Glomerular endothelial cell (primary cell): ENCODE results near the gene CPT1C. TPM values are rescaled to one million over a fixed set of nuclear protein-coding genes. Genes with fewer than 3 reads are reported as not detected.

Experiments used
- DNase-seq: peaks from one replicate; pipeline ENCODE4 v3.0.0-alpha.2; 2011; ENCODE audit warnings: low read depth, low spot score; ENCODE audit errors: extremely low read depth
- total RNA-seq: library from RNA; depleted of rRNA; stranded (reverse); fragments of >200 nt; gene quantifications from 2 replicates; pipeline ENCODE4 v1.2.3, GENCODE V29; 2015

Gene CPT1C
- total RNA-seq, 1 donor from 2014 or later = 28.4 TPM

DNA sequence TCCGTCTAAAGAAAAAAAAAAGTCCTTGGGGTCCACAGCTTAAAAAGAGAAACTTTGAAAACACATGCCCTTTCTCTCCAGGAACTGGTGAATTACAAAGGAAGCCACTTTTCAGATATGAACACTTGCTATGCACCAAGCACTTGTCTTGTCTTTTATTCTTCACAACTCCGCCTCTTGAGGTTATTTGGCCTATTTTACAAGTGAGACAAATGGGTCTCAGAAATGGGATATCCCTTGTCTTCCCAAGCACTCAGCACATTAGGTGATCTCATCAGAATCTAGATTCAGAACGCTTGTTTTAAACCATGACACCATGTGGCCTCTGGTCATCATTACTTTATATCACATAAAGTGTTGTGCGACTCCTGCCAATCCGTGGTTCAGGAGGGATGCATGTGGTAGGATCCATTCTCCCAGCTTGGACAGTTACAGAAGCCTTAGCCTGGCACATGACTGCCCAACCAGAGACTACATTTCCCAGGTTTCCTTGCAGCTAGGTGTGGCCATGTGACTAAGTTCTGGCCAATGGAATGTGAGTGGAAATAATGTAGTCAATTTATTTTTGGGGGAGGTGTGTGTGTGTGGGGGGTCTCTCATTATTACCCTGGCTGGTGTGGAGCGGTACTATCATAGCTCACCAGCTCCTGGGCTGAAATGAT is 58.3 kb downstream of the CPT1C start:
- DNase-seq = no peak

DNA sequence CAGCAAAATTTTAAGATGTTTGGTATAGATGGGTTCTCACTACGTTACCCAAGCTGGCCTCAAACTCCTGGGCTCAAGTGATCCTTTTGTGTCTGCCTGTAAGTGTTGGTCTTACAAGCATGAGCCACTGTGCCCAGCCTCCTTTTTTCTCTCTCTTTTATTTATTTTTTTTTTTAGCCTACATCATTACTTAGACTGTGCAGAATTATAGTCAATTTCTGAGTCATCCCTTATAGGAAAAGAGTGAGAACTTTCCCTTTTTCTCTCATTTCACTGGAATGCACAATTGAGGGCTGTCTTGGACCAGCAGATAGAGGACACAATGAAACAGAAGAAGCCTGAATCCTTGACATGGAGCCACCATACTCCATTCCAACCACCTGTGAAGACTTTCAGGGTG is 58.9 kb downstream of the CPT1C start:
- DNase-seq = no peak

DNA sequence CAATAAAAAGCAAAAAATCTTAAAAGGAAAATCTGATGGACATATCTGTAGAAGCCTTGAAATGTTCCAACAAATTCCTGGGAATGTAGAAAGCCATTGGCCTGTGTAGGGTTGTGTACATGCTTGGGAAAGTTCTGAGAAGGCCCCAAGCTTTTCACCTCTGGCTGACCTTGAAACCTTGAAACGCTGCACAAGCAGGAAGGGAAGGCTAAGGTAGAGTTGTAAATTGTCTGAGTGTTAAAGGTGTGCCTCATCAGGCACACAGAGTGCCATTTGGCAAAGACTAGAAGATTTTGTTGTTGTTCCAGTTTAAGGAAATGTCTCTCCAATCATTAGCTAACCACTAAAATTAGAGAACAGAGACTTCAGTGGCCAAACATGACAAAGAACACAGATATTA is 61.8 kb downstream of the CPT1C start:
- DNase-seq = no peak

DNA sequence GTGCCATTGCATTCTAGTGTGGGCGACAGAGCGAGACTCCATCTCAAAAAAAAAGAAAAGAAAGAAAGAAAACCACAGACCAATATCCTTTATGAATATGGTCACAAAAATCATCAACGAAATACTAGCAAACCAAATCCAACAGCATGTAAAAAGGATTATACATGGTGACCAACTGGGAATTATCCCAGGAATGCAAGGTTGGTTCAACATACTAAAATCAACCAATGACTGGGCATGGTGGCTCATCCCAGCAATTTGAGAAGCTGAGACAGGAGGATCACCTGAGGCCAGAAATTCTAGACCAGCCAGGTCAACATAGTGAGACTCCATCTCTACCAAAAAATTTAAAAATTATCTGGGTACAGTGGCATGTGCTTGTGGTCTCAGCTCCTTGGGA is 65.0 kb downstream of the CPT1C start:
- no peak for DNase-seq

DNA sequence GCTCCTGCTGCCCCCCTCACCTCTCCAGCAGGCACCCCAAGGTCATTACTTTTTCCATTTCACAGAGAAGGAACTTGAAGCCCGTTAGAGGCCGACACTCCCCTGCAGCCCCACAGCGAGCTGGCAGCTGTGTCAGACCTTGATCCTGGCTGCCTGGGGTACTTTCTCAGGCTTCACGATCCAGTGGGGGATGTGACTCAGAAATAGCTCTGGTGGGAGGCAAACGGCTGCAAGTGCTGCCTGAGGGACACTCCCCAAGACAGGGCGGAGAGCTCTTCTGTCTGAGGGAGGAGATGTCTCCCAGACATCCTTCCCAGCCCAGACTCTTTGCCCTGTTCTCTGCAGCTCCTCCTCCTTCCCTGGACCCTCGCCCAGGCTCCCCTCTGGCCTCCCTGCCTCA is 67.4 kb downstream of the CPT1C start:
- DNase-seq = no peak

DNA sequence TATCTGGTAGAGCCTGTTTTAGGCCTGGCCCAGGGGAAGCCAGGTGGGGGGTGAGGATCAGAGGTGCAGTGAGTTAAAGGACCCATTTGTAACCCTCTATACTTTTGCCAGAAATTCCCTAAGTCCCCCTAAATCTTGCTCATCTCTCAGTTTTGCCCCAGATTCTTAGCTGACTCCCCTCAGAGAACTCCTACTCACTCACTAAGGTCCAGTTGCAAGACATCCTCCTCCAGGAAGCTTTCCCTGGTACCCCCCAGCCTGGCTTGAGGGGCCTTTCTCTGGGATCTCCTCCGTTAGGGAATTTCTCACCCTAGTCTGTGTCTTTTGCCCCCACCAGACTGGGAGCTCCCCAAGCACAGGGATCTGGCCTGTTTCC is 70.3 kb downstream of the CPT1C start:
- DNase-seq = no peak

DNA sequence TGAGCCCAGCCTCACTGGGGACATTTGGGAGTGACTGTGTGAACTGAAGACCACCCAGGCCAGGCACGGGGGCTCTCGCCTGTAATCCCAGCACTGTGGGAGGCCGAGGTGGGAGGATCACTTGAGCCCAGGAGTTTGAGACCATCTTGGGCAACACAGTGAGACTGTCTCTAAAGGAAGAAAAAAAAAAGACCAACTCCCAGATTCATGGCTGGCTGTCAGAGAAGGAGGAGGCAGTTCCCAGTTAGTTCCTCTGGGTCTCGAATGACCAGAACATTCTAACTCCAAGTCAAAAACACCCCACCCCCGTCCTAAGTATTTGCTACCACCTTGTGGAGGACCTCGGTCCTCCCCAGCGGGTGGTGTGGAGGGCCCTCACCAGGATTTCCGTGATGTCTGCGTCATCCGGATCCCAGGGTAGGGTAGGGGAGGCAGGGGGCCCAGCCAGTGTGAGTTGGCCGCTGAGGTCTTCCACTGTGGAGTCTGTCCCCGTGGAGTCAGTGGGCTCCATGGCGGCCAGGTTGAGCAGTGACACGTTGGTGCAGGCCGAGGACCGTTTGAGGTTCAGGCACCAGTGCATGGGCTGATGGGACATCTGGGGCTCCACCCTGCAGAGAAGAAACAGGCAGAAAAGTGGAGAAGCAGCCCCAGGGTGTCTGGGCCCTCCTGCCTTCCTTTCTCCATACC is 70.9 kb downstream of the CPT1C start:
- no peak for DNase-seq

DNA sequence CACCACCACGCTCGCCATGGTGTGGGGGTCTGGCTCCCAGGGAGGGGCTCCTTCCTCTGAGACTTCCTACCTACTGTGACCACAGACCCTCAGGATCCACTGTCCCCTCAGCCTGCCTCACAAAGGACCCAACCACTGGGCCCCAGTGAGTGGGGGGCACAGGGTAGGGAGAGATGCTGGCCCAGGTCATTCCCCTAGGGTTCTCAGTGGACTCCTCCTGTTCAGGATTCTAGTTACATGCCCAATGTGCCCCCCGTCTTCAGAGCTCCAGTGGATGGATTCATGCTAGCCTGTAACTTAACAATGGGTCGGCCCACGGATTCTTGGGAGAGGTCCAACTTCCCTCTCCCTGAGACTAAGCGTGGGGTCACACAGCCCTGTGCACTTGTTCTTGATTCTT is 72.3 kb downstream of the CPT1C start, which contains the start of gene TSKS:
Gene TSKS, minus strand, starts transcription at position 77 of the 400 bp plus-strand sequence. Its CDS starts 59 bp downstream, at position 18.
- no peak for DNase-seq

Other genes with a start within 250 kb of the CPT1C start
- gene SLC17A7, start 249.6 kb upstream of the CPT1C start, total RNA-seq = not detected in 2 replicates
- 66.3 and 85.3 TPM in 2 replicates for gene PIH1D1, start 239.3 kb upstream of the CPT1C start, total RNA-seq
- gene ALDH16A1, start 237.9 kb upstream of the CPT1C start, total RNA-seq = 50.8 and 51.3 TPM in 2 replicates
- 3.1 and 4.4 TPM in 2 replicates for gene FLT3LG, start 216.9 kb upstream of the CPT1C start, total RNA-seq
- 1,767 and 2,462 TPM in 2 replicates for gene RPL13A, start 203.5 kb upstream of the CPT1C start, total RNA-seq
- 3,090 and 4,095 TPM in 2 replicates for gene RPS11, start 194.7 kb upstream of the CPT1C start, total RNA-seq
- gene FCGRT, start 178.5 kb upstream of the CPT1C start, total RNA-seq = 167 and 217 TPM in 2 replicates
- gene RCN3, start 163.1 kb upstream of the CPT1C start, total RNA-seq = 71.5 and 95.5 TPM in 2 replicates
- 79.9 and 91.1 TPM in 2 replicates for gene NOSIP, start 110.6 kb upstream of the CPT1C start, total RNA-seq
- 1.6 and 12.2 TPM in 2 replicates for gene PRRG2, start 109.8 kb upstream of the CPT1C start, total RNA-seq
- 13.4 and 26.1 TPM in 2 replicates for gene PRR12, start 99.9 kb upstream of the CPT1C start, total RNA-seq
- gene RRAS, start 51.0 kb upstream of the CPT1C start, total RNA-seq = 110 and 120 TPM in 2 replicates
- gene SCAF1, start 48.9 kb upstream of the CPT1C start, total RNA-seq = 47.0 and 68.6 TPM in 2 replicates
- gene IRF3, start 25.3 kb upstream of the CPT1C start, total RNA-seq = 36.9 and 46.9 TPM in 2 replicates
- 18.6 and 21.2 TPM in 2 replicates for gene BCL2L12, start 25.2 kb upstream of the CPT1C start, total RNA-seq
- 266 and 283 TPM in 2 replicates for gene PRMT1, start 13.8 kb upstream of the CPT1C start, total RNA-seq
- gene ADM5, start 1.5 kb upstream of the CPT1C start, total RNA-seq = 1.5 and 1.8 TPM in 2 replicates
- not detected in 2 replicates for gene TSKS, start 72.2 kb downstream of the CPT1C start, total RNA-seq
- 146 and 147 TPM in 2 replicates for gene AP2A1, start 75.9 kb downstream of the CPT1C start, total RNA-seq
- 10.0 and 14.5 TPM in 2 replicates for gene FUZ, start 122.2 kb downstream of the CPT1C start, total RNA-seq
- gene MED25, start 127.2 kb downstream of the CPT1C start, total RNA-seq = 35.3 and 47.6 TPM in 2 replicates
- 88.0 and 137 TPM in 2 replicates for gene PTOV1, start 160.0 kb downstream of the CPT1C start, total RNA-seq
- gene PNKP, start 176.5 kb downstream of the CPT1C start, total RNA-seq = 68.3 and 81.3 TPM in 2 replicates
- 39.6 and 44.9 TPM in 2 replicates for gene AKT1S1, start 186.2 kb downstream of the CPT1C start, total RNA-seq
- 27.3 and 35.6 TPM in 2 replicates for gene TBC1D17, start 186.6 kb downstream of the CPT1C start, total RNA-seq
- gene IL4I1, start 205.8 kb downstream of the CPT1C start, total RNA-seq = 20.4 and 20.6 TPM in 2 replicates
- gene ATF5, start 238.1 kb downstream of the CPT1C start, total RNA-seq = 24.4 and 30.0 TPM in 2 replicates
- 56.9 and 73.3 TPM in 2 replicates for gene NUP62, start 238.4 kb downstream of the CPT1C start, total RNA-seq